HCT116 (cell line): ENCODE measurements around the gene ATN1. TPM values are rescaled to one million over a fixed set of nuclear protein-coding genes. Genes with fewer than 3 reads are reported as not detected.
A peak's percentile ranks its signal among the peaks of the same experiment; 100 is the strongest.

Experiments
- ATAC-seq: fragments of 200-7000 bp; cut with Tn5 transposase; 2 replicates; pipeline ENCODE4 v1.9.1; 2020; ENCODE audit warnings: mild to moderate bottlenecking, moderate library complexity
- BruUV-seq: library from RNA; stranded (reverse); fragments of 400-500 nt; replicated peaks from 2 replicates; lab custom pipeline; 2021; lab: Mats Ljungman, UMichigan
- CTCF ChIA-PET: fragments of 300-600 bp; sonication (Branson Sonifier 250); formaldehyde crosslinking; loops from one replicate; lab custom pipeline; 2021; ENCODE audit warnings: antibody characterized with exemption; lab: Charles Lee
- POLR2A ChIA-PET: fragments of 300-600, 350-600 bp; sonication (Branson Sonifier 250); formaldehyde crosslinking; loops from one replicate; lab custom pipeline; 2021; ENCODE audit warnings: antibody characterized with exemption; lab: Charles Lee
- RAD21 ChIA-PET, 2 experiments: fragments of 300-600 bp; sonication (Branson Sonifier 250); formaldehyde crosslinking; loops; one replicate each; lab custom pipeline; 2023; ENCODE audit warnings: low total read pairs in 2 of 2; ENCODE audit not compliant: uncharacterized antibody in 2 of 2, unreplicated experiment in 2 of 2, low non-redundant PET in 1 of 2; lab: Charles Lee
- DNase-seq: peaks from one replicate; pipeline ENCODE4 v3.0.0-alpha.2; 2010; ENCODE audit warnings: low read depth, low spot score
- H2AFZ ChIP-seq: fragments of 200-600 bp; shearing (Covaris generic), sonication (generic); 2 replicates; pipeline ENCODE4 v1.6.1; 2017; ENCODE audit warnings: low read depth, mixed run types, mixed read lengths, antibody characterized with exemption, low read length; ENCODE audit not compliant: poor library complexity, severe bottlenecking
- H3K27ac ChIP-seq: 2 replicates; pipeline ENCODE4 v1.5.1; 2012; ENCODE audit warnings: low read depth, low read length
- H3K27me3 ChIP-seq: fragments of 200-600 bp; sonication (generic); 2 replicates; pipeline ENCODE4 v1.6.1; 2016; ENCODE audit warnings: mixed run types, low read length, mixed read lengths; ENCODE audit not compliant: insufficient read depth
- H3K36me3 ChIP-seq, 2 experiments: fragments of 200-500 bp in 1 of 2; fragments of 200-600 bp in 1 of 2; sonication (Bioruptor generic) in 1 of 2; sonication (generic) in 1 of 2; 2 replicates each; pipeline versions ENCODE4 v1.5.1 to v1.6.1; 2014 to 2016; ENCODE audit warnings: low read length in 2 of 2, inconsistent platforms in 1 of 2, mixed read lengths in 1 of 2, mixed run types in 1 of 2; ENCODE audit not compliant: insufficient read depth in 2 of 2, control insufficient read depth in 1 of 2
- H3K4me1 ChIP-seq, 2 experiments: fragments of 200-600 bp in 1 of 2; sonication (generic) in 1 of 2; 2 replicates each; pipeline versions ENCODE4 v1.5.1 to v1.6.1; 2012 to 2017; ENCODE audit warnings: low read length in 2 of 2, inconsistent platforms in 1 of 2, mild to moderate bottlenecking in 1 of 2, mixed read lengths in 1 of 2, mixed run types in 1 of 2, moderate library complexity in 1 of 2; ENCODE audit not compliant: insufficient read depth in 2 of 2, control insufficient read depth in 1 of 2
- H3K4me2 ChIP-seq: fragments of 200-600 bp; sonication (generic); 2 replicates; pipeline ENCODE4 v1.6.1; 2017; ENCODE audit warnings: mixed run types, low read length, mixed read lengths
- H3K4me3 ChIP-seq, 2 experiments: fragments of 200-600 bp in 1 of 2; sonication (generic) in 1 of 2; replicated peaks in 1 of 2; 2 replicates each; pipeline ENCODE4 v1.5.1; 2011 to 2016; ENCODE audit warnings: low read length in 2 of 2, control low read depth in 1 of 2, low read depth in 1 of 2, mild to moderate bottlenecking in 1 of 2, mixed read lengths in 1 of 2, mixed run types in 1 of 2
- H3K79me2 ChIP-seq: fragments of 200-600 bp; sonication (generic); 2 replicates; pipeline ENCODE4 v1.6.1; 2017; ENCODE audit warnings: mild to moderate bottlenecking, mixed run types, low read length, moderate library complexity, mixed read lengths; ENCODE audit not compliant: insufficient read depth
- H3K9ac ChIP-seq: fragments of 200-600 bp; sonication (generic); 2 replicates; pipeline ENCODE4 v1.6.1; 2016; ENCODE audit warnings: low read length, mixed read lengths
- H3K9me2 ChIP-seq: fragments of 200-600 bp; sonication (generic), shearing (Covaris generic); 2 replicates; pipeline ENCODE4 v1.6.1; 2017; ENCODE audit warnings: mixed run types, mild to moderate bottlenecking, moderate library complexity; ENCODE audit not compliant: insufficient read depth
- H3K9me3 ChIP-seq, 2 experiments: fragments of 200-500 bp in 1 of 2; fragments of 200-600 bp in 1 of 2; sonication (Bioruptor generic) in 1 of 2; sonication (generic) in 1 of 2; 2 replicates each; pipeline ENCODE4 v1.6.1; 2014 to 2017; ENCODE audit warnings: low read length in 2 of 2, mixed read lengths in 2 of 2, inconsistent platforms in 1 of 2, low read depth in 1 of 2, mild to moderate bottlenecking in 1 of 2, mixed run types in 1 of 2, moderate library complexity in 1 of 2; ENCODE audit not compliant: control insufficient read depth in 1 of 2, insufficient read depth in 1 of 2
- H4K20me1 ChIP-seq: fragments of 200-600 bp; sonication (generic), shearing (Covaris generic); 2 replicates; pipeline ENCODE4 v1.6.1; 2017; ENCODE audit warnings: mixed run types, mild to moderate bottlenecking, moderate library complexity; ENCODE audit not compliant: insufficient read depth
- JUND ChIP-seq: IDR thresholded peaks from 2 replicates; pipeline ENCODE4 v1.6.1; 2012
- POLR2AphosphoS5 ChIP-seq: IDR thresholded peaks from 2 replicates; pipeline ENCODE4 v1.6.1; 2011; ENCODE audit warnings: mild to moderate bottlenecking, low read depth, low read length, moderate library complexity
- RAD21 ChIP-seq: IDR thresholded peaks from 2 replicates; pipeline ENCODE4 v1.6.1; 2012; ENCODE audit warnings: low read depth, mild to moderate bottlenecking
- SIN3A ChIP-seq: IDR thresholded peaks from 2 replicates; pipeline ENCODE4 v1.6.1; 2012; ENCODE audit warnings: low read depth
- TCF7L2 ChIP-seq: IDR thresholded peaks from 2 replicates; pipeline ENCODE4 v1.7.0; 2011; ENCODE audit warnings: borderline replicate concordance, inconsistent platforms; ENCODE audit not compliant: insufficient read depth, insufficient read length; ENCODE audit errors: extremely low read depth
- ZBTB33 ChIP-seq: IDR thresholded peaks from 2 replicates; pipeline ENCODE4 v1.6.1; 2011; ENCODE audit warnings: mild to moderate bottlenecking, low read length, moderate library complexity; ENCODE audit not compliant: insufficient replicate concordance; ENCODE audit errors: extremely low read depth
- intact Hi-C: fragments of 100-400 bp; cut with micrococcal nuclease; formaldehyde crosslinking; loops from 2 replicates; pipeline ENCODE4 v1.10.0; 2022
- total RNA-seq: library from RNA; stranded (reverse); gene quantifications from one replicate; pipeline ENCODE4 v1.2.1, GENCODE V29; 2021; ENCODE audit not compliant: unreplicated experiment

The ATN1 gene
- total RNA-seq, 1 experiment from 2014 or later, result 104 TPM

DNA sequence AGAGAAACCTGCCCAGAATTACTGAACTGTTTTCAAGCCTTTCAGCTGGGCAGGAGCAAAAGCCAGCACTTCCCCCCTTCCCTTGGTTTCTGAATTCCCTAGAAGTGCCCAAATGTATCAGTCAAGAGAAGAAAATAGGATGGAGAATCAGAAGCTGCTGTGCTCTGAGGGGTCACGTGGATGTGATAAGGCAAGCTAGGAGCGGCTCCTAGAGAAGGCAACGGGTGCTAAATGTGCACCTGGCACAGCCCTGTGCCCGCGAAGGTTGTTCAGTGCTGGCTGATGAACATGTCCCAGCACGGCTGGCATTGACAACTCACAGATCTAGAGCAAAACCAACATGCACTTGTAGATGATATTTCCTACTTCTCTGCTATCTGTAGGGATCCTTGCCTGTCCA is 51.3 kb downstream of the ATN1 start:
- Histone ChIP-seq H3K9ac (no peak overlapping the region), H3K9me3 (no peaks in the 10 kb centered on the region), H3K4me1 (no peaks in the 10 kb centered on the region), H3K27me3 (no peaks in the 10 kb centered on the region), H3K36me3 (peaks cover 55 to 64% of the 10 kb centered on the region in 2 experiments), H3K79me2 (peaks cover 9% of the 10 kb centered on the region), H3K4me2 (no peak overlapping the region), H3K9me2 (no peaks in the 10 kb centered on the region), H3K4me3 (no peak overlapping the region), H2AFZ (no peak overlapping the region), H4K20me1 (no peaks in the 10 kb centered on the region), H3K27ac (no peak overlapping the region)
- intact Hi-C loops, result no loop called here
- BruUV-seq, result no TSS peak
- DNase-seq (no peak), ATAC-seq (no peak)
- ChIA-PET RAD21 (no interaction called here), CTCF (interaction anchor here (1.0 kb wide), 1 partner anchor 14 kb away, joined by 3 read pairs; no protein-coding TSS in a partner anchor), POLR2A (interaction anchor here (0.5 kb wide), 1 partner anchor 111 kb away, joined by 3 read pairs; the partner anchor contains the start of gene TPI1)
- TF ChIP-seq SIN3A (peak; percentile 13; the same call in 1 of the 2 replicates), POLR2AphosphoS5 (0 out of 2 replicates have a peak, but pooled peaks have one; percentile 24), RAD21 (no peak), JUND (no peak), TCF7L2 (no peak)

- Histone ChIP-seq H3K36me3 (peaks cover 55 to 60% of the 10 kb centered on the region in 2 experiments), H3K4me2 (no peak overlapping the region)
- intact Hi-C loops, result no loop called here
These were observed 51.7 kb downstream of the ATN1 start for GRCh38 chr12:6979453-6979852.

More at GRCh38 chr12:6979453-6979852, 51.7 kb downstream of the ATN1 start:
- ChIA-PET CTCF (no interaction called here), RAD21 (no interaction called here), POLR2A (no interaction called here)
- H3K9ac ChIP-seq, result no peak overlapping the region
- H3K9me3 ChIP-seq, result no peaks in the 10 kb centered on the region
- H3K27ac ChIP-seq, result no peak overlapping the region
- H3K9me2 ChIP-seq, result no peaks in the 10 kb centered on the region
- ATAC-seq (no peak), DNase-seq (no peak)
- H2AFZ ChIP-seq, result no peak overlapping the region
- TF ChIP-seq SIN3A (peak; percentile 4; the same call in 1 of the 2 replicates), ZBTB33 (no peak)
- no peaks in the 10 kb centered on the region for H4K20me1 ChIP-seq
- peaks cover 8% of the 10 kb centered on the region; the same call in 1 of the 2 replicates for H3K79me2 ChIP-seq
- BruUV-seq, result no TSS peak
- no peak overlapping the region for H3K4me3 ChIP-seq
- no peaks in the 10 kb centered on the region for H3K27me3 ChIP-seq
- H3K4me1 ChIP-seq, result no peaks in the 10 kb centered on the region
